Left ventricle myocardium superior (tissue), 1 donor: ENCODE measurements around the gene BACH2. TPM values are rescaled to one million over a fixed set of nuclear protein-coding genes. Genes with fewer than 3 reads are reported as not detected.
A peak's percentile ranks its signal among the peaks of the same experiment; 100 is the strongest.
"Not testable (repeated sequence)": the region's sequence is repeated elsewhere in the genome, so short reads cannot be mapped to it uniquely, and the experiment has no call there.

Source experiments
- ATAC-seq: fragments of 200-7000 bp; cut with Tn5 transposase; one replicate; pipeline ENCODE4 v1.9.1; 2020; ENCODE audit warnings: mild to moderate bottlenecking, moderate library complexity
- DNase-seq: peaks from one replicate; pipeline ENCODE4 v3.0.0-alpha.2; 2020
- intact Hi-C: fragments of 100-400 bp; cut with micrococcal nuclease; formaldehyde crosslinking; loops from one replicate; pipeline ENCODE4 v1.11.0; 2022
- total RNA-seq: library from RNA; stranded (reverse); fragmentation: NEBNext Ultra II Directional; extraction: Animal tissue kit (Norgen Biotek cat#: 25700); gene quantifications from one replicate; pipeline ENCODE4 v1.2.1, GENCODE V29; 2021
- donor health status: DM: no; HTN: yes; CAD: no; lungs with severe emphysema.

The BACH2 gene
- total RNA-seq, 1 donor from 2014 or later = 1.5 TPM

DNA sequence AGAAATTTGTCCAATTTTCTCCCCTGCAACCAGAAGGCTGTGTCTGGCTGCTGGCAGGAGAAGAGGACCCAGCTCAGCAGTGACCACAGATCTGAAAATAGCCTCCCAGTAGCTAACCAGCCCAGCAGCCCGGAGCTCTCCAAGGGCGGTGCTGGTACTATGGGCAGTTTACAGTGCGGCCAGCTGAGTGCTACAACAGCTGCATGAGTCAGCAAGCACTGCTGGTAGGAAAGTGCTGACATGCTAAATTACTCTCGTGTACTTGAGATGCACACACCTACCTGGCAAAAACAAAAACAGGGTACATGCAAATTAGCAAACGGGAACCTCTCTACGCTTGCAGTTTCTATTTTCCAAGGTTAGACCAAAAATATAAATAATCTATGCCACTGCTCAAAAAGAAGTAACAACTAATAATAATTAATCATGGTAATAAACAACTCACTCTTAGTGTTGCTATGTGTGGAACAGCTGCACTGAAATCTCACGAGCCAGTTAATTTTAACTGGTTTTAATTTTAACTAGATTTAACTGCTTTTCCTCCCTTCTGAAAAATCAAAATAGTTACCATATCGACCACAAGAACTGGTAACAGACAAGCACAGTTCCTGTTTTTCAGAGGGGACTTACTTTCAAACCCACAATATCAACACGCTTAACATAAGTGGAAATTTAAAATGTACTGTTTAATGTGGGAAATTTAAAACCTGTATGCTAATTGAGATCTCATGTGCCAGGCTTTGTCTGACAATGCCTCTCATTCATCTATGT, 10.8 kb downstream of the BACH2 start:
- DNase-seq (peak; percentile 88), ATAC-seq (peak; percentile 100)
- intact Hi-C loops = no loop called here

DNA sequence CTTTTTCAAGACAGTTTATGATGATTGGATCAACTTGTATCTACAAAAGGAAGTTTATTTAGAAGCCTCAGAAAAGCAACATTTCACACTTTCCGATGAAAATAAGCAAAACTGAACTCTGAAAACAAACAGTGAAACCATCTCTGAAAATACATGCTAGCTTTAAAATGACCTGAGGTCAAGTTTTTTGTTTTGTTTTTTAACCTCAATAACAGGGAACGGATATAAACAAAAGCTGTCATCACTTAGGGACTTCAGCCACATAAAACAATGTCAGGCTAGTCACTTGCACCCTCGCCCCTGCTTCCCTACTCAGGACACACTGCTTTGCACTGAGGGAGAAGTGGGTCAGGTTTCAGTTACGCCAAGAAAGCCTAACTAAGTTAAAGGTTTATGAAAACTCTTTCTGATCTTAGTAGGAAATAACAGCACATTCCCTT, 11.6 kb downstream of the BACH2 start:
- intact Hi-C loops = no loop called here
- DNase-seq (no peak), ATAC-seq (peak; percentile 41)

DNA sequence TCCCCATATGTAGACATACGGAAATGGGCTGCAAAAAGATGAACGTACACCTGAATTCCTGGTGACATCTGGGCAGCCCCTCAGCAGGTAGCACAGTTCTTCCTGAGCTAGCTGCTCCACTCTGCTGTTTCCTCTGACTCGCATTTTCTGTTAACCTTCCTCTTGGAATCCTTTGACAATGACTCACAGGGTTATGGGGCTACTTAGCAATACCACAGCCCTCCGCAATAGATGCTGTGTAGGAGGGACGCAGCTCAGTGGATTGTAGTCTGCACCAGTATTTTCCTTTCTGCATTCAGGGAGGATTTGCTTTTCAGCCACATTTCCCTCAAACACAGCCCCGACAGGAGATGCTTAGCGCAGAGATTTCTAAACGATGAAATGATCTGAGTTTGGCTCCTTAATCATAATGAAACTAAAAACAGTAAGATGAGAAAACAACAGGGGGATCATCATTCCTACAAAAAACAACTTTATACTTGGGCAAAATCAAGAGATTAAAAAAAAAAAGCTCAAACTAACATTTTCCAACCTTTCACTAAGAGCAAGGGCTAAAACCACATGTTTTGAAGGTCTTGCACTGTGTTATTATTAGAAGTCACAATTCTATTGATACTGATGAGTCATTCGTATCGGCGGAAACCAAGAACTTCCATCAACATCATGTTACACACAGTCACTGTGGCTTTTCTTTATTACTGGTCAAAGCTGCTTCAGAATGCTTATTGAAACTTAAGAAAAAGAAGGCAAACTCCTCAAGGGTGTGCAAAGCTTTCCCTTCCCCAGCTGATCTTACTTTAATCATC, 12.2 kb downstream of the BACH2 start:
- intact Hi-C loops = no loop called here
- peak; percentile 59 for ATAC-seq
- no peak for DNase-seq

DNA sequence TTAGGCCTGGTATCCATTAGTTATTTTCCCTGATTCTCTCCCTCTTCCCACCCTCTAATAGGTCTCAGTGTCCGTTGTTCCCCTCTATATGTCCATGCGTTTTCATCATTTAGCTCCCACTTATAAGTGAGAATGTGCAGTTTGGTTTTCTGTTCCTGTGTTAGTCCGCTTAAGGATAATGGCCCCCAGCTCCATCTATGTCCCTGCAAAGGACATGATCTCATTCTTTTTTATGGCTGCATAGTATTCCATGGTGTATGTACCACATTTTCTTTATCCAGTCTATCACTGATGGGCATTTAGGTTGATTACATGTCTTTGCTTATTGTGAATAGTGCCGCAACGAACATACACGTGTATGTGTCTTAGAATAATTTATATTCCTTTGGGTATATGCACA, 14.4 kb downstream of the BACH2 start:
- DNase-seq, intact Hi-C loops, ATAC-seq: not testable (repeated sequence)

DNA sequence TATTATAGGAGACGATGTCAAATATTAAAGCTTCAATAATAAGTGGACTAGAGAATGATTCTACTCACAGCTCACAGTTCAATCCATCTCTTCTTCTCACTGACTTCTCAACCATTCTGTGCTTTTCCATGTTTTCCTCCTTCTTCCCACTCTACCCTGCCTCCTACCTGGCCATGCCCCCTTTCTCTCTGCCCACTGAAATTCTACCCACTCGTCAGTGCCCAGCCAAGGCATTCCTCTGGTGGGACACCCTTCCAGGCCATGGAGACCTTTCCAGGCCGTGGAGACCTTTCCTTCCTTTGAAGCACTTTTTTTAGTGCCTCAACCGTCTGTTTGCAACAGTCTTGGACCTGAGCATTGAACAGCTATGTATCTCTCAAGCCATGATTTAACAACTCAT, 18.5 kb downstream of the BACH2 start:
- DNase-seq (no peak), ATAC-seq (no peak)
- intact Hi-C loops = no loop called here

DNA sequence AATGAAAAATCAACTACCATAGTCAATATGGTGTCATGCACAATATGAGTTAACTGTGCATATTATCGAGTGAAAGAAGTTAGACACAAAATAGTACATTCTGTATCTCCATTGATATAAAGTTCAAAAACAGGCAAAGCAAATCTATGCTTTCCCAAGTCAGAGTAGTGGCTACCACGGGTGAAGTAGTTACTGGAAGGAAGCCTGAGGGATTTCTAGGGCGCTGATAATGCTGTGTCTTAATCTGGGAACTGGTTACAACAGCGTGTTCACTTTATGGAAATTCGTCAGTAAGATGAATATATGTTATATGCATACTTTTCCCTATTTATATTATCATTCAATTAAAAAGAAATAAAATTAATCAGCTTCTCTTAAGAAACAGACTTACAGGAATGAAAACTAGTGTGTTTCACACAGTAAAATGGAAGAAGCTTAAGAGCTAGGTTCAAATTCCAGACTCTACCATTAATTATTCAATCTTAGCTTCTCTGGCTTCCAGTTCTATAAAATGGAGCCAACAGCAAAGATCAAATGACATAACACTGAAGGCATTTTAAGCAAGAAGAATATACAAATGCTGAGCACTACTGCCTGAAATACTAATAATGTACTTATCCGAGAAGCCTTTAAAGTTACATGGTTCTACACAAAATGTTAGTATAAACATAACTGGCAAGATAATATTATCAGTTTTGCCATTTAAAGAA, 19.2 kb downstream of the BACH2 start:
- no peak for DNase-seq
- ATAC-seq = peak; percentile 53
- intact Hi-C loops = no loop called here

DNA sequence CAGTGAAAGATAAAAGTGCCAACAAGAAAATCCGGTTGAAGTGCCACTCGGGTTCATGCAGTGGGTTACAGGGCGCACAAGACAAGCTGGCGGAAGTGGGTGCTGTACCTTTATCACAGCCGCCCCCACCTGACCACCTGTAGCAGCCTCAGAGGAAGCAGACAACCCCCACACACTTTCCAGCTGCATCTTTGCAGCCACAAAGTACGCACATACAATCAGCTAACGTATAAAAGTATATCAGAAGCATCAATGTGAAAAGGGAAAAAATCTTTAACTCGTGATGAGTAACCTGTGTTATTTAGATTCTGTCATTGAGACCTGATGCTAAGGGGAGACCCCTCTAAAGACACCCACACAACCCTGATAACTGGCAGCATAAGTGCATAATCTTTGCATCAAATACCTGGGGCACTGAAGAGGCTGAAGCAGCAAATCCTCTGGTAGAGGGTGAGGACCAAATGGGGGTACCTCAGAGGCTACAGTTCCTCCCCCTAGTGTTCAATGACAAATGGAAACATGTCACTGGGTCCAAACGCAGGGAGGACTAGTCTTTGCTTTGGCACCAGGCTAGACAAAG, 22.1 kb downstream of the BACH2 start:
- no peak for DNase-seq
- ATAC-seq = no peak
- intact Hi-C loops = no loop called here

DNA sequence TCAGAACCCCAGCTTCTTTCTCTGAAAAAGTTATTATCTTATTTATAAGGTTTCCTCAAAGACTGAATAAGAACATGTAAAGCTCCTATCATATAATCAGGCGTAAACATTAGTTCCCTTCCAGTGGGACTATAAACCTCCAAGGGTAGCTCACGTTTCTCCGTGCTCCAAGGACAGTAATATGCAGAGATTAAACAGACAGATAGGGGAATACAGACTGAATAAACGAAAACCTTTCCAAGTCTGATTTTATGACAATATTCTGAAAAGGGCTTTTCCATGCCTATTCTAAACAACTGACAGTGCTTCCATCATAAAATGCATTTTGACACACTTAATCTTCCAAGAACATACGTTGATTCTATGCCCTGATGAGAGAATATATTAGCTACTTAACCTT, 22.8 kb downstream of the BACH2 start:
- ATAC-seq (no peak), DNase-seq (no peak)
- intact Hi-C loops = no loop called here

DNA sequence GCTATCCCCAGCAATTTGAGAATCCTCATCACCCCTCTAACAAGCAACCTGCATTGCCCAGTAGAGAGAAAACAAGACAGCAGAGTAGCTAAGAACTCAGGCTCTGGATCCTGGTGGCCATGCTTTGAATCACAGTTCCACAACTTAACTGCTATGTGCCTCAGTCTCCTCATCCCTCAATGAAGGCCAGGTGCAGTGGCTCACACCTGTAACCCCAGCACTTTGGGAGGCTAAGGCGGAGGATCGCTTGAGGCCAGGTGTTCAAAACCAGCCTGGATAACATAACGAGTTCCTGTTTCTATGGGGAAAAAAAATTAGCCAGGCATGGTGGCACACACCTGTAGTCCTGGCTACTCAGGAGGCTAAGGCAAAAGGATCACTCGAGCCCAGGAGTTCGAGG, 23.7 kb downstream of the BACH2 start:
- DNase-seq (no peak), ATAC-seq (no peak)
- intact Hi-C loops = no loop called here

DNA sequence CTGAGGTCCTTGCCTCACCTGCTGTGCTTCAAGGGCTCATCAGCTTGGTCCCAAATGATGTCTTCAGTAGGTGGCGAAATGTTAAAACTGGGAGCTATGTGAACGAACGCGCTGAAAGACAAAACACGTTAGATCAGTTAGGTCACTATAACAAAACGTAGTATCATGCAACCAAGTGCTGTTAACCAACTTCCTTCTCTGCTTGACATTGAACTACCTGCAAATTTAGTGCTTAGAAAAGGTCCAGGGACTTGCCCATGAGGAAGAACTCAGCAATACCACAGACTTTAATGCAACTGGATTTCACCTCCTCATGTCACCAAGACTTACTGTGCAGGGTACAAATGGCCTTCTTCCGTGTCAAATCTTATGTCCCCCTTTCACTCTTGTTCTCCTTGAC, 24.8 kb downstream of the BACH2 start:
- intact Hi-C loops = no loop called here
- no peak for DNase-seq
- ATAC-seq = no peak

DNA sequence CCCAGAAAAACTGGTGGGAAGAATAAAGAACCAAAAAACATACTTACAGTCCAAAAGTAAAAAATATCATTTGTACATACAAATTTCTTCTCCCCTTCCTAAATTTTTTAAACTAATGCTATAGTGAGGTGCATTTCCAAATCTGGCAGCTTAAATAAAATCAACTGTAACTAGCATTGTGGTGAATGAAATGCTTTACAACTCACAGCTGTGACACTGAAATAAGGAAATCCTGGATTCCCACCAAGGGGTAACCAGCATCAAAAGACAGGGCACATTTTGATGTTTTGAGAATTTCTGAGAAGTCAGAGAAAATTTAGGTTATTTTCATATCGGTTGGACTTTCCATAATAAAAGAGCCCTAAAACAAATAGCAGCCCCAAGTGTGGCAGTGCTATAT, 27.3 kb downstream of the BACH2 start:
- intact Hi-C loops = no loop called here
- no peak for DNase-seq
- no peak for ATAC-seq

DNA sequence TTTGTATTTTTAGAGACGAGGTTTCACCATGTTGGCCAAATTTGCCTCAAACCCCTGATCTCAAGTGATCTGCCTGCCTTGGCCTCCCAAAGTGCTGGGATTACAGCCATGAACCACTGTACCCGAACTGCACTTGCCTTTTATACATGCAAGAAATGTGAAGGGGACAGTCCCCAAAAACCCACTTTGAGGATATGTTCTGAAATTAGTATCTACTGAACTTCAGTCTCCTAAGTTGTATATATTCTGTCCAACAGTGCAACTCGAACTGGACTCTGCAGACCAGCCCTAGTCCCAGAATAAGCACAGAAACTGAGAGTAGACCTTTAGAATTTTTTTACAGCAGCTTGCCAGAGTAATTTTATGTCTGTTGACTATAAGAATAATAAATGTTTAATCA, 28.5 kb downstream of the BACH2 start:
- intact Hi-C loops = no loop called here
- DNase-seq = no peak
- no peak for ATAC-seq

DNA sequence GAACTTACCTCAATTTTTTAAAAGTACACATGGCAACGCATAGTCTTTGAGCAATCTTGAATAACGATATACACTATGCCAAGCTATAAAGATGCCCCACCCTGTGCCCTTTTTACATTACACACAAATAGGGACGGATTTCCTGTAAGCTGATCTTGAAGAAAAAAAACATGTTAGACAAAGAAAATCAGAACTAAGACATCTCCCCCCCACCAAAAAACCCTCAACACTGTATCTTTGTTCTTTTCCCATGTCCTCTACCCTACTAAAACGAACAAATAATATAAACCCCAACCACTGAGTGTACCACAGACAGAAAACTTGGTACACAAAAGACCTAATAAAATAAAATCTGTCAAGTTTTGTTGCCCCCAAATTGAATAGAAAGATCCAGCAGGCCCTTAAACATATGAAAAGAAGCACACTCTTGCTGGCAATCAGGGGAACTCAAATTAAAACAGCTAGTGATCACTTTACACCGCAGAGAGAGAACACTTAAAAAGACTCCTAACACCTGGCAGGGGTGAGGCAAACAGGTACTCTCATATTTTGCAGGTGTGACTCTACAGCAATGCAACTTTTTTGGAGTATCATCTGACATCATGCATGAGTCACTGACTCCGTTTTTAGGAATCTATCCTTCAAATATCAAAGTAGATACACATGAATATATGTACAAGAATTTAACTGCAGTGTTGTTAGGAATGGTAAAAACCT, 29.6 kb downstream of the BACH2 start:
- no peak for ATAC-seq
- intact Hi-C loops = no loop called here
- no peak for DNase-seq

DNA sequence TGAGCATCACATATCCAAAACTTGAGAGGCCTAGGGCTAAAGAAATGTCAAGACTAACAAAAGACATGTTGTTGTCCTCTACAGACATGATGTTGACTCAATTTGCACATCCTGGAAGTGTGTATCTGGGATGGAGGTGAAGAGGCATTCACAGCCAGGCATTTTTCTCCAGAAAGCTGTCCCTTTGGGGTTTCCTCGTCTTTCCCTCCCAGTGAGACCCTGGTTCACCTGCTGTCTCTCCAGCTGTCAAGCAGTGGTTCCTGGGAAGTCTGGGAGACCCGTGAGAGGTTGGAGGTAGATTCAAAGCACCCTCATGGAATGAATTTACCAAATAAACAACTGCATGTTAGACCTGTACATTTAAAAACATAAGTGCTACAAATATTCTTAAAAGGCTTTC, 32.1 kb downstream of the BACH2 start:
- ATAC-seq (no peak), DNase-seq (no peak)
- intact Hi-C loops = no loop called here

DNA sequence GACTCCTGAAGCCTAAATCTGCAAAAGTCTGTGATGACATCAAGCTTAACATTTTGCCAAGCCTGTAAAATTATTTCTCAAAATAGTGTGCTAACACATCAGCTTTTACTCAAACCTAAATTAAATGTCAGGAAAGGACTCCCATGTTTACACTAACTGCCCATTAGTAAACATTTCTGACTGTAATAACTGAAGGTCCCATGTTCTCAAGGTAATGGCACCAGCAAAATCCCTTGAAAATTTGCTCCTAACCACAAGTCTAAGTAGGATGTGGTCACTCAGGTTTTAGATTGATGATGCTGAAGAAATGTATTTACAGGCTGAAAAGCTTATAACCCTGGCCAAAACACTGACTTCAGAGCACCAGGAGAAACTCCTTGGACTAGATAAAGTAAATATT, 33.0 kb downstream of the BACH2 start:
- intact Hi-C loops = no loop called here
- no peak for ATAC-seq
- DNase-seq = no peak

DNA sequence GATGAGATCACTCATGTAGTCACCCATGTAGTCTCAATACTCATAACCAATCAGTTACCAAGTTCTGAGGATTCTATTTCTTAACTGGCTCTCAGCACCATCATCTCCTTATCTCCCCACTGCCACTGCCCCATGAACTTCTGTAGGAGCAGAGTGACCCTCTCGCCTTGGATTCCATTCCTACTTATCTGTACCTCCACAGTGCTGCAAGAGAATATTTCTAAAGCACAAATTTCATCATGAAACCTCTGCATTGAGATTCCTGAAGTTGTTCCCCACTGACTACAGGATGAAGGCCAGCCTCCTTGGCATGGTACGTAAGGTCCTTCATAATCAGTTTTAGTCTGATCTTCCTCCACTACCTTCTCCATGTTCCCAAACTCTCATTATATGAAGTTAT, 34.8 kb downstream of the BACH2 start:
- ATAC-seq (no peak), DNase-seq (no peak)
- intact Hi-C loops = no loop called here

DNA sequence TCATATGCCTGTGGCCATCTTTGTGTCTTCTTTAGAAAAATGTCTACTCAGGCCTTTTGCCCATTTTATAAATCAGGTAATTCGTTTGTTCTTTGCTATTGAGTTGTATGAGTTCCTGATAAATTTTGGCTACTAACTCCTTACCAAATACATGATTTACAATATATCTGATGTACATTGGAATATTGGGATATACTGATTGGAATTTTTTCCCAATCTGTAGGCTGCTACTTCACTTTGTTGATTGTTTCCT, 39.2 kb downstream of the BACH2 start:
- DNase-seq = no peak
- intact Hi-C loops = no loop called here
- no peak for ATAC-seq

DNA sequence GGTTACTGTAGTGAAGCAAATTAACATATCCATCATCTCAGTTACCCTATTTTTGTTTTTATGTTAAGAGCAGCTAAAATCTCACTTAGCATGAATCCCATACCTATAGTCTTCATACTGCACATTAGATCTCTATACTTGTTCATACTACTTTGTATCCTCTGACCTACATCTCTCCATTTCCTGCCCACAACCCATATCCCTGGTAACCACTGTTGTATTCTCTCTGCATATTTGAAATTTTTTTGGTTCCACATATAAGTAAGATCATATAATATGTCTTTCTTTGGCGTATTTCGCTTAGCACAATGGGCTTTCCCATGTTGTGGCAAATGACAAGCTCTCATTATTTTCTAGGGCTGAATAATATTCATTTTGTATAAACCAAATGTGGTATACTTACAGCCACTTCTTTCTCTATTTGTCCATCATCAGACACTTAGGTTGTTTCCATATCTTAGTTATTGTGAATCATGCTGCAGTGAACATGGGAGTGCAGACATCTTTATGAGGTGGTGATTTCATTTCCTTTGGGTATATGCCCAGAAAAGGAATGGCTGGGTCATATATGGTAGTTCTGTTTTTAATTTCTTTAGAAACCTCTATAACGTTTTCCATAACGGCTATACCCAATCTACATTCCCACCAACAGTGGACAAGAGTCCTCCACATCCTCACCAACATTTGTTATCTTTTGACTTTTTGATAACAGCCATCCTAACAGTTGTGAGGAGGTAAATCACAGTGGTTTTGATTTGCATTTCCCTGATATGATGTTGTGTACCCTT, 39.8 kb downstream of the BACH2 start:
- ATAC-seq (no peak), DNase-seq (no peak)
- intact Hi-C loops = no loop called here

DNA sequence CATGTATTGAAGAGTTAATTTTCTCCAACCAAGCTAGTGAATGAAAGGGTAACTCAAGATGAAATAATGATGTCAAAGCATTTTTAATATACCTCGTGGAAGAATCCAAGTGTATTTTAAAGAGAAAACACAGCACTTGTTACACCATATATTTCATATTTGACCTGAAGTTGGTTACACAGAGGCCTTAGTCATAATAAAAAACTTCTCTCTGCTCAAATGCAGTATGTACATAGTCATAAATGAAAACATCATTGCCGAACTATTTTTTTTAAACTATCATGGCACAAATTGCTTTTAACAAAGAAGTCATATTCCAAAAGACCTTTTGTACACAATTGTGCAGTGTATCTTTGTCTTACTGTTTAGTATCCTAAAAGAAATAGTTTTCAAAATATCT, 43.0 kb downstream of the BACH2 start:
- intact Hi-C loops = no loop called here
- DNase-seq (no peak), ATAC-seq (no peak)
